ENCODE results near the gene TBCK.

TBCK gene

GRCh38 chr4:106092361-106093040 lies 223.5 kb downstream of the TBCK start:
- no peak overlapping the region for H3K4me3 ChIP-seq (ENCODE audit: low read depth, low read length)
- TF ChIP-seq, protein P1, sequence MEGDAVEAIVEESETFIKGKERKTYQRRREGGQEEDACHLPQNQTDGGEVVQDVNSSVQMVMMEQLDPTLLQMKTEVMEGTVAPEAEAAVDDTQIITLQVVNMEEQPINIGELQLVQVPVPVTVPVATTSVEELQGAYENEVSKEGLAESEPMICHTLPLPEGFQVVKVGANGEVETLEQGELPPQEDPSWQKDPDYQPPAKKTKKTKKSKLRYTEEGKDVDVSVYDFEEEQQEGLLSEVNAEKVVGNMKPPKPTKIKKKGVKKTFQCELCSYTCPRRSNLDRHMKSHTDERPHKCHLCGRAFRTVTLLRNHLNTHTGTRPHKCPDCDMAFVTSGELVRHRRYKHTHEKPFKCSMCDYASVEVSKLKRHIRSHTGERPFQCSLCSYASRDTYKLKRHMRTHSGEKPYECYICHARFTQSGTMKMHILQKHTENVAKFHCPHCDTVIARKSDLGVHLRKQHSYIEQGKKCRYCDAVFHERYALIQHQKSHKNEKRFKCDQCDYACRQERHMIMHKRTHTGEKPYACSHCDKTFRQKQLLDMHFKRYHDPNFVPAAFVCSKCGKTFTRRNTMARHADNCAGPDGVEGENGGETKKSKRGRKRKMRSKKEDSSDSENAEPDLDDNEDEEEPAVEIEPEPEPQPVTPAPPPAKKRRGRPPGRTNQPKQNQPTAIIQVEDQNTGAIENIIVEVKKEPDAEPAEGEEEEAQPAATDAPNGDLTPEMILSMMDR (IDR thresholded peaks at IDR 0.05; ENCODE audit: borderline replicate concordance, insufficient read depth, low read depth, low read length): no peak

DNA sequence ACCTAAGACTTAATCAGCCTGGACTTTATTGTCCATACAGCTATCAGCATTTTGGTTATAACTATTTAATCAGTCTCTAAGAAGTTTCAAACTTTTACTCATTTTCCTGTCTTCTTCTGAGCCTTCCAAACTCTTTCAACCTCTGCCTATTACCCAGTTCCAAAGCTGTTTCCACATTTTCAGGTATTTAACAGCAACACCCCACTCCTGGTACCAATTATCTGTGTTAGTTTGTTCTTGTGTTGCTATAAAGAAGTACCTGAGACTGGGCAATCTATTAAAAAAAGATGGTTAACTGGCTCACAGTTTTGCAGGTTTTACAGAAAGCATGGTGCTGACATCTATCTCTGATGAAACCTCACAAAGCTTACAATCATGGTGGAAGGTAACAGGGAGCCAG lies 225.2 kb downstream of the TBCK start:
- no peak overlapping the region for H3K4me3 ChIP-seq (ENCODE audit: low read depth, low read length)
- TF ChIP-seq, protein P1 (IDR thresholded peaks at IDR 0.05; ENCODE audit: borderline replicate concordance, insufficient read depth, low read depth, low read length): no peak

DNA sequence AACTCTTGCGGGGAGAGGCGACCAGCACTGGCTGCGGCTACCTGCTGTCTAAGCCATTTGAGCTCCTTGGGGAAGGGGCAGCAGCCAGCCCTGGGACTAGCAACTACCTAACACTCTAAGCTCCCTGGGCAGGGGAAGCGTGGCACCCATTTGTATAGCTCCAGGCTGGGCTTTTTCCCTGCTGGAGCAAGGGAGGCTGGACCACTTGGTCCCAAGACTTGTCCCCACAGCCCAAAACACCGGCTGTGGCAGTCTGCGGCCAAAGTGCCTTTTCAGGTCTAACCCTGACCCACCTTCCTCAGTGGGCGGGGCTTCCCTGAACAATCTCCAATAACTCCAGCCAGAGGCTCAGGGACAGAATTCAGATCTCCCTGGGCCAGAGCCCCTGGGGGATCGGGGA lies 232.9 kb downstream of the TBCK start:
- H3K4me3 ChIP-seq (ENCODE audit: low read depth, low read length): no peak overlapping the region
- TF ChIP-seq, protein P1 (IDR thresholded peaks at IDR 0.05; ENCODE audit: borderline replicate concordance, insufficient read depth, low read depth, low read length): no peak

GRCh38 chr4:106080376-106080775 lies 235.6 kb downstream of the TBCK start:
- no peak overlapping the region for H3K4me3 ChIP-seq (ENCODE audit: low read depth, low read length)

GRCh38 chr4:106079616-106080015 lies 236.4 kb downstream of the TBCK start:
- TF ChIP-seq, protein P1 (IDR thresholded peaks at IDR 0.05; ENCODE audit: borderline replicate concordance, insufficient read depth, low read depth, low read length): no peak
- no peak overlapping the region for H3K4me3 ChIP-seq (ENCODE audit: low read depth, low read length)

More at GRCh38 chr4:106080376-106080775, 235.6 kb downstream of the TBCK start:
- TF ChIP-seq, protein P1 (IDR thresholded peaks at IDR 0.05; ENCODE audit: borderline replicate concordance, insufficient read depth, low read depth, low read length): no peak

GRCh38 chr4:106065018-106065417 lies 251.0 kb downstream of the TBCK start:
- TF ChIP-seq, protein P1 (IDR thresholded peaks at IDR 0.05; ENCODE audit: borderline replicate concordance, insufficient read depth, low read depth, low read length): no peak
- H3K4me3 ChIP-seq (ENCODE audit: low read depth, low read length): no peak overlapping the region

DNA sequence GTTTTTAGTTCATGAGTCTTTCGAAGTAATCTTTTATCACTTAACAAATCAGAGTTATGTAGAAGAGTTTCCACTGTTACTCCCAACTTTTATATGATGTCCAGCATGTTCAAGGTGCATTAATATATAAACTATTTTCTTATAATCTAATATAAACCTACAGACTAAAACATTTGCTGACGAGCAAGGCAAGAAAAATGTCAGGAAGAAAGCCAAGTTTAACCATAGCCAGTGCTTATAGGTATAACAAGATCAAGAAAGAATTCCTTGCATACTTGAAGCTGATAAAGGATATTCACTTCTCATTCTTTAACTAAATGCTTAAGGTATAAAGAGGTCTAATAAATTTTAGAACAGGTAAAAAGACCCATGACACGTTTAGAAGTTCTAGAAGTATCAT lies 253.0 kb downstream of the TBCK start:
- TF ChIP-seq, protein P1 (IDR thresholded peaks at IDR 0.05; ENCODE audit: borderline replicate concordance, insufficient read depth, low read depth, low read length): no peak
- H3K4me3 ChIP-seq (ENCODE audit: low read depth, low read length): no peak overlapping the region

Data from GM12875 (cell line).